ENCODE measurements around the gene PPRC1. TPM values are rescaled to one million over a fixed set of nuclear protein-coding genes. Genes with fewer than 3 reads are reported as not detected.
"Not testable (repeated sequence)": the region's sequence is repeated elsewhere in the genome, so short reads cannot be mapped to it uniquely, and the experiment has no call there.

The PPRC1 gene
- total RNA-seq, 2 donors from 2014 or later, result 10.9 to 20.6 TPM

- no peak for TF ChIP-seq CTCF (IDR thresholded peaks at IDR 0.05)
- Histone ChIP-seq H3K36me3 (no peaks in the 10 kb centered on the region), H3K4me3 (no peak overlapping the region), H3K9me3 (no peaks in the 10 kb centered on the region), H3K27me3 (no peaks in the 10 kb centered on the region), H3K27ac (no peak overlapping the region), H3K4me1 (no peaks in the 10 kb centered on the region)
- no peak for DNase-seq (ENCODE audit: low spot score)
These were observed 51.8 kb downstream of the PPRC1 start for GRCh38 chr10:102184606-102185005.

- Histone ChIP-seq H3K9me3 (no peaks in the 10 kb centered on the region), H3K27me3 (no peaks in the 10 kb centered on the region), H3K4me3 (no peak overlapping the region), H3K36me3 (no peaks in the 10 kb centered on the region), H3K27ac (no peak overlapping the region), H3K4me1 (no peaks in the 10 kb centered on the region)
- no peak for TF ChIP-seq CTCF (IDR thresholded peaks at IDR 0.05)
- no peak for DNase-seq (ENCODE audit: low spot score)
These were observed 52.4 kb downstream of the PPRC1 start for GRCh38 chr10:102185272-102185671.

GRCh38 chr10:102185811-102186527 lies 53.1 kb downstream of the PPRC1 start:
- Histone ChIP-seq H3K4me3 (no peak overlapping the region), H3K36me3 (no peaks in the 10 kb centered on the region), H3K27ac (peak overlapping the region in 1 of 2 donors; percentile 31), H3K27me3 (no peaks in the 10 kb centered on the region), H3K9me3 (no peaks in the 10 kb centered on the region), H3K4me1 (no peaks in the 10 kb centered on the region)
- DNase-seq (ENCODE audit: low spot score), result no peak
- TF ChIP-seq CTCF (IDR thresholded peaks at IDR 0.05), result no peak

- Histone ChIP-seq H3K4me3 (no peak overlapping the region), H3K9me3 (no peaks in the 10 kb centered on the region), H3K36me3 (no peaks in the 10 kb centered on the region), H3K27me3 (no peaks in the 10 kb centered on the region), H3K27ac (no peak overlapping the region), H3K4me1 (no peaks in the 10 kb centered on the region)
- TF ChIP-seq CTCF (IDR thresholded peaks at IDR 0.05), result no peak
- DNase-seq (ENCODE audit: low spot score), result no peak
These were observed 55.6 kb downstream of the PPRC1 start for GRCh38 chr10:102188298-102188940.

- H3K4me3 ChIP-seq, H3K9me3 ChIP-seq: not testable (repeated sequence)
These were observed 56.4 kb downstream of the PPRC1 start for GRCh38 chr10:102188941-102189898.

GRCh38 chr10:102191956-102192355 lies 59.1 kb downstream of the PPRC1 start:
- H3K4me3 ChIP-seq, result no peak overlapping the region
- H3K27ac ChIP-seq, result no peak overlapping the region
- DNase-seq (ENCODE audit: low spot score), result no peak
- H3K9me3 ChIP-seq, result no peaks in the 10 kb centered on the region
- no peak for TF ChIP-seq CTCF (IDR thresholded peaks at IDR 0.05)
- no peaks in the 10 kb centered on the region for H3K27me3 ChIP-seq
- H3K36me3 ChIP-seq, result no peaks in the 10 kb centered on the region
- no peaks in the 10 kb centered on the region for H3K4me1 ChIP-seq

More at GRCh38 chr10:102188941-102189898, 56.4 kb downstream of the PPRC1 start:
- not testable (repeated sequence) for H3K36me3 ChIP-seq; H3K4me1 ChIP-seq; H3K27ac ChIP-seq; DNase-seq (ENCODE audit: low spot score); H3K27me3 ChIP-seq

Measured in right atrium auricular region (tissue), 2 donors.